Right ventricle myocardium superior (tissue), 1 donor: Measurements from ENCODE around the gene EYA4. TPM values are rescaled to one million over a fixed set of nuclear protein-coding genes. Genes with fewer than 3 reads are reported as not detected.
A peak's percentile ranks its signal among the peaks of the same experiment; 100 is the strongest.
"Not testable (repeated sequence)": the region's sequence is repeated elsewhere in the genome, so short reads cannot be mapped to it uniquely, and the experiment has no call there.

ENCODE experiments used
- ATAC-seq: fragments of 200-7000 bp; cut with Tn5 transposase; one replicate; pipeline ENCODE4 v1.9.1; 2020; ENCODE audit warnings: mild to moderate bottlenecking; ENCODE audit not compliant: poor library complexity
- DNase-seq: peaks from one replicate; pipeline ENCODE4 v3.0.0-alpha.2; 2020
- intact Hi-C: fragments of 100-400 bp; cut with DNase I; formaldehyde crosslinking; loops from one replicate; pipeline ENCODE4 v1.11.2; 2022
- total RNA-seq: library from RNA; stranded (reverse); fragmentation: NEBNext Ultra II Directional; extraction: Animal tissue kit (Norgen Biotek cat#: 25700); gene quantifications from one replicate; pipeline ENCODE4 v1.2.1, GENCODE V29; 2021
- donor health status: DM: no; HTN: yes; CAD: no; lungs with severe emphysema.

Gene EYA4
- total RNA-seq, 1 donor from 2014 or later: 20.4 TPM

DNA sequence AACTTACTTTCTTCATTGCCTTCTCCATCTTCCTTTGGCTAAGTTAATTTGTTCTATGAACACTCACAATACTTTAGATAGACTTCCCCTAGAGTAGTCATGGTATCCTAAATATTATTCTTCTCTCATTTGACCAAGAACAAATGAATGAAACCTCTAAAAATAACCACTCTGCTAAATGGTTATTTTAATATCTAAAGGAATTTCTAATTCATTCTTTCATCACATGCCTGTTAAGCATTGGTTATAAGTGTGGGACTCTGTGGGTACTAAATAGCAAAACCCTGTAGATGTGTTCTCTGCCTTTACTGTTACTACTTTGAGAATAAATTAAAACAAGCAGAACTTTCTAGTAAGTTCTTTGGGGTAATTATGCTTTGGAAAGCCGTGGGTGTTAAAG is 138.9 kb downstream of the EYA4 start:
- ATAC-seq: peak; percentile 31
- DNase-seq: no peak
- intact Hi-C loops: no loop called here

- intact Hi-C loops: no loop called here
- DNase-seq: no peak
- no peak for ATAC-seq
Observed at GRCh38 chr6:133380723-133381122, 139.6 kb downstream of the EYA4 start.

DNA sequence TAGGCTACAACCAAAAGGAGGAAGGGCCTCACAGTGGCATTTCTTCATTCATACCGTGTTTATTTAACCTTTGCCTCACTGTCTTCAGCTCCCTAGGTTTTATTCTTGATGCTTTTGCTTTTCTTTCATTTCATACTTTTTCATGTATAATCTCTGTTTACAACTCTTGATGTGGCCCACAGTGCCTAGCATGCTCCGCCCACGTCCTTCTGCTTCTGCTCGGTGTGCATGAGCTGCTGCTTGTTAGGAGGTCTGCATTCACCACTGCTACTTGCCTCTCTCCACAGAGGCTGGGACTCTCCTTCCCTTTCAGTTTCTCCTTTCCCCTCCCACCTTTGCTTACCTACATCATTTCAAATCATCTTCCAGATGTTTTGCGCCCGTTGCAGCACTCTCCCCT is 147.6 kb downstream of the EYA4 start:
- ATAC-seq (no peak), DNase-seq (no peak)
- intact Hi-C loops: no loop called here

DNA sequence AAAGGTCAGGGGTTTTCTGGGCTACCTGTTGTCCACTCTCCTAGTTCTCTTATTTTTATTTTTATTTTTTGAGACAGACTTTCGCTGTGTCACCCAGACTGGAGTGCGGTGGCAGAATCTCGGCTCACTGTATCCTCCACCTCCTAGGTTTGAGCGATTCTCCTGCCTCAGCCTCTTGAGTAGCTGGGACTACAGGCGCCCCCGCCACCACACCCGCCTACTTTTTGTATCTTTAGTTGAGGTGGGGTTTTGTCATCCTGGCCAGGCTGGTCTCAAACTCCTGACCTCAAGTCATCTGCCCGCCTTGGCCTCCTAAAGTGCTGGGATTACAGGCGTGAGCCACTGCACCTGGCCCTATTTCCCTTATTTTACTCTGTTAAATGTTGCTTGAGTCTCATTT is 149.0 kb downstream of the EYA4 start:
- DNase-seq: no peak
- intact Hi-C loops: no loop called here
- ATAC-seq: no peak

- no peak for ATAC-seq
- intact Hi-C loops: no loop called here
Observed at GRCh38 chr6:133392015-133392414, 150.9 kb downstream of the EYA4 start.

DNA sequence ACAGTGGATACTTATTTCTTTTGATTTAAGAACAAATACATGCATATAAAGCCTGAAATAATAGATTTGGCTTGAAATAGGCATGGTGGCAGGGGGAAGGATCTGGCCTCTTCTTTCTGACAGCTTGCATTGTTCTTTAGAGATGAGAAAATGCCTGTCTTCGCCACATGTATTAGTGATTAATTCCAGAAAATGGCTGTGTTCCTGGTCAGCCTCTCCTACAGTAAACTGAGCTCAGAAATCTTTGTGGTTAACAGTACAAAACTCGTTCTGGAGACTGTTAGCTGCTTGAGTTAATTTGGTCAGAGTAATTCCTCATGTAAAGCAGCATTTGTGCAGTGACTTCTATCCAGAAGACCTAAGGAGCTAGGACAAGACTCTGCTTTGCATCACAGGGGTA is 151.5 kb downstream of the EYA4 start:
- DNase-seq: no peak
- no peak for ATAC-seq
- intact Hi-C loops: no loop called here

More at GRCh38 chr6:133392015-133392414, 150.9 kb downstream of the EYA4 start:
- DNase-seq: no peak

GRCh38 chr6:133393891-133394290 is 152.7 kb downstream of the EYA4 start:
- intact Hi-C loops: no loop called here
- no peak for DNase-seq
- ATAC-seq: no peak

GRCh38 chr6:133394630-133395029 is 153.5 kb downstream of the EYA4 start:
- ATAC-seq (peak; percentile 83), DNase-seq (no peak)
- intact Hi-C loops: no loop called here

DNA sequence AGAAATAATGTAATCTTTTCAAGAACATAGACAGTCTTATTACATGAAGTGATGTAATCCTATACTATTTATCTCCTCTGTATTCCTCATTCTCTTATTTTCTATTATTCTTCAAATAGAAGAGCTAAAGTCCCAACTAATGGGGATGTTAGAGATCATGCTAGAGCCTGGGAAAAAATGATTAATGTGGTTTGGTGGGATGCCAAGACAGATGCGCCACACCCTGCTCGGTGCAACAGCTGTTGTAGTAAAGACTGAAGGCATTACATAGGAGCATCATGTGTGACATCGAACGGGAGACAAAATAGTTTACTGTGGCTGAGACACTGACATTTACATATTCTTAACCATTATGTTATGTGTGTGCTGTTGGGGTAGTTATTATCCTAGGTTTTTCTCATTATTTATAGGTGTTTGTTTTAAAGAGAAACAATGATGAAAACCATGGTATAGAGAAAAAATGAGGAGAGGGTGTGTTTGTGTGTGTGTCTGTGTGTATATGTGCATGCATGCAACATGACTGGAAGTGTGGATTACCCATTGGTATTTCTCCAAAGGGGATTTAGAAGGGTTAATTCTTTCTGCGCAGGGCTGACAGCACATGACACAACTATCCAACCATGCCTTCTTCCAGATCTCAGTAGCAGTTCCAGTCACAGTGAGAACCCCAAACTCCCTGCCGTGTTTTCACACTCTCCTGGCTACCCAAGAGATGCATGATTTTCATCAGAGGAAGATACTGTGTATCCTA is 155.3 kb downstream of the EYA4 start:
- intact Hi-C loops: no loop called here
- ATAC-seq: no peak
- DNase-seq: no peak

DNA sequence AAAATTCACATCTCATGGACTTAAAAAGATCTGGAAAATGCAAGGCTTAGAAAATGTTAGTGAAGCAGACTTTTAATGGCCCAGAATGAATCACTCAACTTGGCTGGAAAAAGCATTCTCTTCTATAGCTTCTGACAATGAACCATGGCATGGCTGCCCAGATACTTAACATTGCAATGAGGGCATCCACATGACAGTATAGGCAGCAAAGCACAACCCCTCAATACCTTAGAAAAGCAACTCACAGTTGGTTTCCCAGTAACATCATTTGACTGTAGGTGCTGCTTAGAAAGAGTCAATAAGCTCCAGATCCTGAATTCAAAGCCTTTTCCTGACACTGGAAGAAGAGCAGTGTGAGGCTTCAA is 155.8 kb downstream of the EYA4 start:
- DNase-seq (no peak), ATAC-seq (no peak)
- intact Hi-C loops: no loop called here

GRCh38 chr6:133397601-133398000 is 156.4 kb downstream of the EYA4 start:
- intact Hi-C loops, ATAC-seq, DNase-seq: not testable (repeated sequence)

DNA sequence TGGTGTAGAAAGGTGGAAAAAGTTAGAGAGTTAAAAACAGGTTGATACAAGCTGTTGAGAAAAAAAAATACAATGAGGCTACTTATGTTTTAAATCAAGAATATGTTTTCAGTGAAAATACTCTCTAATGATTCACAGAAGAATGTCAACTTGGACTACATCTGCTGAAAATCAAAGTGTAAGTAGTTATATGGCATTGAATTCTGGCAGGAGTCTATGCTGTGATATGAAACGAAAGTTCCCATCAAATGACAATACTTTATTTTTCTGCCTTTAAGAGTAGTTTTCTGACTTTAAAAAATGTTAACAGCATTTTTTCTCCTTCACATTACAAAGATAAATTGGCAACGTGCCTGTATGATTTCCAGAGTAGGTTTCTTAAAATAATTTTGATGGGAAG is 158.3 kb downstream of the EYA4 start:
- DNase-seq (no peak), ATAC-seq (no peak)
- intact Hi-C loops: no loop called here

GRCh38 chr6:133404151-133404550 is 163.0 kb downstream of the EYA4 start:
- intact Hi-C loops: no loop called here
- ATAC-seq (no peak), DNase-seq (no peak)

GRCh38 chr6:133404728-133405127 is 163.6 kb downstream of the EYA4 start:
- DNase-seq: no peak
- intact Hi-C loops: no loop called here
- ATAC-seq: no peak

DNA sequence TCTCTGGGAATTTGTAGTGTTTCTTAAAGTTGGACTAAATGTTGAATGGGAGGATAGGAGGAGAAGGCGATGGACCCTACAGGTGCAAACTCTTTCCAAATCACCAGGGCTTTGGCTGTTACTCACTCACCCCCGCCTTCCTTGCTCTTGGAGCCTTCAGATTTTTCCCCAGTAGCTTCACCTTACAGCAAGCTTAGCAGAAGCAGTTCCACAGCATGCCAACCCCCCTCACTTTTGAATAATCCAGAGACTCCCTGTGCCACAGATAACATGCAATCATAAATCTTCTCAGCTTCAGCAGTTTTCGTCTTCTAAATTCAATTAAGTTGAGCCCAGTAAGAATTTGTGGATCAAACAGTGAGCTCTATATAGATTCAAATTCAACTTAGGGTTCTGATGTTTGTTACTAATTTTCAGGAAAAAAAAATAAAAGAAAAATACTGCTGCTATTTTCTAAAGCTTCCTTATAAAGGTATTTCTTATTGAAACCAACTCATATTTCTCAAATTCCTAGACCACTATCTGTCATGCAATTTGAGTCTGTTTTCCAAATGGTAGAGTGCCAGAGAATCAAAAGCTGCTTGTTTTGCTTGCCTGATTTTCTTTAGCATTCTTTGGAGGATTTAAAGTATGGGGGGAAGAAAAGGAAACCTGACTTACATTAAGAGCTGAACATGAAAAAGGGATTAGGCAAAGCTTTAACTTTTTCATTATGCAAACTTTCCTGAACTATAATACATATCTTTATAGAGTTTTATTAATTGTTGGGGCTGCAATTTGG is 166.4 kb downstream of the EYA4 start:
- ATAC-seq: no peak
- no peak for DNase-seq
- intact Hi-C loops: no loop called here

GRCh38 chr6:133408132-133408531 is 167.0 kb downstream of the EYA4 start:
- ATAC-seq (no peak), DNase-seq (no peak)
- intact Hi-C loops: no loop called here

DNA sequence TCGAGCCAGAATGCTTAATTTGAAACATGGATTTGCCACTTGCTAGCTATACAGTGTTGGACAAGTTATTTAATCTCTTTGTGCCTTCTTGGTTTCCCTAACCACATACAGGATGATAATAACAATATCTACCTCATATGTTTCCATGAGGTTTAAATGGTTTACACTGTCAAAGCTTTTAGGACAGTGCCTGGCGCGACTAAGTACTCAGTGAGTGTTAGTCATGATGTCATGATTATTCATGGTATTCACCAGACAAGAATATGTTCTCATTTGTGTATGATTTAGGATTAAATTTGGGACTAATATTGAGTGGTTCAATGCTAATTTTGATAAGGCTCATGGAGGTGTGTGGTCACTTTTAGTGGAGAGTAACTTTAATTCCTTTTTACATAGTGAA is 167.4 kb downstream of the EYA4 start:
- intact Hi-C loops: no loop called here
- no peak for ATAC-seq
- DNase-seq: no peak

DNA sequence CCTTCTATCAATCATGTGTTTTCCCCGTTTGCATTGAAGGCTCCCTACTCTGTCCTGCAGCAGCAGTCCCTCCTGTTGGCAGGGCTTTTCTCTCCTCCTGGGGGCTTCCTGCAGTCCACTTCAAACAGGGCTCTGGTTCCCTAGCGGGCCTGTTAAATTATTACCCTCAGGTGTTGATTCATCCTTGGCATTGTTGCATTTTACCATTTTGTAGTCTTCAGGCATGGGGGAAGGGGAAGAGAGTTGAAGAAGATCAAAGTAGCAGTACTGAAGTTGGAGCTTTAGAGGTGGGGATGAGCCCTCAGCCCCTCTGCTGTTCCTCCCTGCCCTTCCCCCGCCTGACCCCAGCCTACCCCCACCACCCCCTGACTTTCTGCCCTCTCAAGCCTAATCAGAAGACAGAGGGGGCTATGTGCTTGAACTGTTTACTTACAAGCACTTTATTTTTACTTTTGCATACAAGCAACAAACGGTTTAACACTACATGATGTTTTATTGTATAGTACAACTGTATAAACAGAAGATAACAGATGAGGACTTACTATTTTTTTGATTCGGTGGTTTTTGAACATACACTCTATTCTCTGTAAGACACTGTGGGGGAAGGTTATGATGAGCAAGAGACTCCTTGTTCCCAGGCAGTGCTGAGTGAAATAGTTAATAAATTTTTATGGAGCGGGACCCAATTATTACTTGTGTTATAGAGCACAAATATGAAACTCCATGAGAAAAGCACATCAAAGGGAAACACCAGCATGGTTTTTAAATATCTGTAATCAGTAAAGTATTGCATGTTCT is 169.7 kb downstream of the EYA4 start:
- intact Hi-C loops: no loop called here
- no peak for ATAC-seq
- DNase-seq: no peak

DNA sequence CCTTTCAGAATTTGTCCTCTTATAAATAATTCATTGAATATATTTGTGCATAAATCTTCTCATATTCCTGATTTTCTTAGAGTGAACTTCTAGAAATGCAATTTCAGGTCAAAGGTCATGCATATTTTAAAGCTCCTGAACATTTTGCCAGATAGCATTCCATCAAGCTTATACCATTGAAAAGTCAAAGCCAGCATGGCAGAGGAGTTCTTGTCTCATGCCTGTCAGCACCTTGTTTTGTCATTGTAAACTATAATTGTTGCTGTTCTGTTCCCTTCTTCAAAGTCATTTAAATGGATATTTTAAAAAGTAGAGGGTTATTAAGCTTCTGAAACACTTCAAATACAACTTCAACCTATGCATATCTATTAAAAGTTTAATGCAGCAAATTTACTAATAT is 170.6 kb downstream of the EYA4 start:
- DNase-seq (no peak), ATAC-seq (peak; percentile 72)
- intact Hi-C loops: no loop called here

GRCh38 chr6:133415262-133415661 is 174.1 kb downstream of the EYA4 start:
- intact Hi-C loops: no loop called here

More at GRCh38 chr6:133415262-133415661, 174.1 kb downstream of the EYA4 start:
- DNase-seq: no peak
- ATAC-seq: peak; percentile 57
